ENCODE data around the gene PTGDS.

Gene PTGDS

GRCh38 chr9:136977223-136977622 is at the start of gene PTGDS:
PTGDS (plus strand) TSS chr9:136977504; CDS start chr9:136977579, 75 bp downstream.
- DNase-seq, result no peak

- no peak for DNase-seq
Measured at GRCh38 chr9:136928591-136928990, 48.7 kb upstream of the PTGDS start.

GRCh38 chr9:136930014-136930413 is 47.3 kb upstream of the PTGDS start:
- no peak for DNase-seq

- no peak for DNase-seq
Measured at GRCh38 chr9:136931611-136932130, 45.6 kb upstream of the PTGDS start.

GRCh38 chr9:136934277-136934676 is 43.0 kb upstream of the PTGDS start:
- DNase-seq, result no peak

- no peak for DNase-seq
Measured at GRCh38 chr9:136935651-136936050, 41.7 kb upstream of the PTGDS start.

GRCh38 chr9:136936645-136937170 is 40.6 kb upstream of the PTGDS start:
- DNase-seq, result no peak

GRCh38 chr9:136937186-136938001 is 39.9 kb upstream of the PTGDS start:
- no peak for DNase-seq

GRCh38 chr9:136939431-136939995 is 37.8 kb upstream of the PTGDS start:
- no peak for DNase-seq

GRCh38 chr9:136939996-136940525 is 37.2 kb upstream of the PTGDS start:
- no peak for DNase-seq

GRCh38 chr9:136940526-136941230 is 36.6 kb upstream of the PTGDS start:
- DNase-seq, result no peak

- DNase-seq, result no peak
Measured at GRCh38 chr9:136941231-136942111, 35.8 kb upstream of the PTGDS start.

- no peak for DNase-seq
Measured at GRCh38 chr9:136942112-136942880, 35.0 kb upstream of the PTGDS start.

- DNase-seq, result no peak
Measured at GRCh38 chr9:136942881-136943230, 34.4 kb upstream of the PTGDS start.

GRCh38 chr9:136943291-136944211 is 33.8 kb upstream of the PTGDS start:
- DNase-seq, result no peak

GRCh38 chr9:136944212-136944518 is 33.1 kb upstream of the PTGDS start:
- DNase-seq, result no peak

GRCh38 chr9:136944519-136945332 is 32.6 kb upstream of the PTGDS start, which contains the start of the genes C8G and FBXW5:
C8G (plus strand) TSS chr9:136945243; CDS start chr9:136945321, 78 bp downstream.
FBXW5 (minus strand) TSS chr9:136944738; CDS start chr9:136944083, 655 bp downstream.
- DNase-seq, result peak; percentile 95

- DNase-seq, result no peak
Measured at GRCh38 chr9:136945333-136946227, 31.7 kb upstream of the PTGDS start.
